PC-3 (cell line): Measurements from ENCODE around the gene NKAIN2.
"Not testable (repeated sequence)": the region's sequence is repeated elsewhere in the genome, so short reads cannot be mapped to it uniquely, and the experiment has no call there.

Experiments
- EZH2 ChIP-seq: fragments of 300-600 bp; sonication (generic); IDR thresholded peaks from one replicate; pipeline ENCODE4 v1.6.1; 2017; ENCODE audit warnings: antibody characterized with exemption, mild to moderate bottlenecking, low read length; ENCODE audit not compliant: unreplicated experiment
- TF ChIP-seq, protein P1 (sequence below): fragments of 300-600 bp; sonication (generic); conservative IDR thresholded peaks from 2 replicates; pipeline ENCODE4 v1.5.1; 2017; ENCODE audit warnings: antibody characterized with exemption, low read depth, mild to moderate bottlenecking, low read length

- TF ChIP-seq, protein P1, sequence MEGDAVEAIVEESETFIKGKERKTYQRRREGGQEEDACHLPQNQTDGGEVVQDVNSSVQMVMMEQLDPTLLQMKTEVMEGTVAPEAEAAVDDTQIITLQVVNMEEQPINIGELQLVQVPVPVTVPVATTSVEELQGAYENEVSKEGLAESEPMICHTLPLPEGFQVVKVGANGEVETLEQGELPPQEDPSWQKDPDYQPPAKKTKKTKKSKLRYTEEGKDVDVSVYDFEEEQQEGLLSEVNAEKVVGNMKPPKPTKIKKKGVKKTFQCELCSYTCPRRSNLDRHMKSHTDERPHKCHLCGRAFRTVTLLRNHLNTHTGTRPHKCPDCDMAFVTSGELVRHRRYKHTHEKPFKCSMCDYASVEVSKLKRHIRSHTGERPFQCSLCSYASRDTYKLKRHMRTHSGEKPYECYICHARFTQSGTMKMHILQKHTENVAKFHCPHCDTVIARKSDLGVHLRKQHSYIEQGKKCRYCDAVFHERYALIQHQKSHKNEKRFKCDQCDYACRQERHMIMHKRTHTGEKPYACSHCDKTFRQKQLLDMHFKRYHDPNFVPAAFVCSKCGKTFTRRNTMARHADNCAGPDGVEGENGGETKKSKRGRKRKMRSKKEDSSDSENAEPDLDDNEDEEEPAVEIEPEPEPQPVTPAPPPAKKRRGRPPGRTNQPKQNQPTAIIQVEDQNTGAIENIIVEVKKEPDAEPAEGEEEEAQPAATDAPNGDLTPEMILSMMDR: not testable (repeated sequence)
- not testable (repeated sequence) for TF ChIP-seq EZH2
These were observed 609.0 kb downstream of the NKAIN2 start for GRCh38 chr6:124412657-124413056.
